HG02840 (cell line): ENCODE data around the gene ASTN1.

Experiments
- ATAC-seq: cut with Tn5 transposase; IDR thresholded peaks from one replicate; pipeline ENCODE4 v1.9.1; 2021; ENCODE audit warnings: mild to moderate bottlenecking, moderate library complexity, moderate number of reproducible peaks; ENCODE audit not compliant: unreplicated experiment, low FRiP score

Gene ASTN1

DNA sequence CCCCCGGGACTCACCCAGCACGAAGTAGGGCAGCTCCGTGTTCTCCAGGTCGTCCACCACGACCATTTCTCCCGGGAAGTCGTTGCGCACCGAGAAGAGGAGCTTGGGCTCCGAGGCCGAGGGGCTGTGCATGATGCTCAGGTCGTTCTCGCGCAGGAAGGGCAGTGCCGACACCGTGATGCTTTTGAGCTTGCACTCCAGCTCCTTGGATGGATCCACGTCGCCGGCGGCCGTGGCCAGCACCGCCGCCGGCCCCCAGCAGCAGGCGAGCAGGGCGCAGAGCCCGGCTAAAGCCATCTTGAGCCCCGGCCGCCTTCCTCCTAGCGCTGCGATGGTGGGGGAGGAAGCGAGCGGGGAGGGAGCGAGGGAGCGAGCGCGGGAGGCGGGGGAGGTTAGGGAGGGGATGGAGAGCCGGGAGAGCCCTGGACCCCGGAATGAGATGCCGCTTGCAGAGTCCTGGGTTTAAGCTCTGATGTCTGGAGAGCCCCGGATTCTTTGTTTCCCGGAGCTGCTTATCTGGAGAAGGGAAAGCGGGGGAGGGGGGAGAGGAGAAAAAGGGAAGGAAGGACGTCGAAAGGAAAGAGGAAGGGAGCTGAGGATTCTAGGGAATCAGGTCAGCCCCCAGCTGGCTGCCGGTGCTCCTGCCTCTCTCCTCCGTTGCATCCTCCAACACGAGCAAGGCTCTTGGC, at the start of gene ASTN1:
TSS of gene ASTN1 (minus strand) at position 333 of the 689 bp plus-strand sequence. CDS start at position 297, 36 bp downstream.
- no peak for ATAC-seq

GRCh38 chr1:177211231-177211630, 46.7 kb upstream of the ASTN1 start:
- no peak for ATAC-seq

DNA sequence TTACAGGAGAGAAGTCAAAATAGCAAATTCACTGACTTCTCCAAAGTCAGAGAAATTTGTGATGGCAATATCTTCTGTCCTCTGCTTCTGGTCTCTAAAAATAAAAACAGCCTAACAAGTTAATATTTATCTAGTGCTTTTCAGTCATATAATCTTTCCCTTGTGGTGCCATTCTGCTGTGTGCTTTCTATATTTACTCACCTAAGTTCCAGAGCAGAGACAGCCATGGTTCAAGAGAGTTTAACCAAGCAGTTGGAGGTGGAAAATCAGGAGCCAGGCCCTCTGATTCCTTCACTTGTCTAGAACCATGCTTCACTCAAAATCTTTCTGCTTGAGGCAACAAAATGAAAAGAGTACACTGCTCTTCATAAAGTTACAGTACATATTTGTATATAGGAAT, 45.6 kb upstream of the ASTN1 start:
- ATAC-seq = no peak

- no peak for ATAC-seq
These were observed 44.8 kb upstream of the ASTN1 start for GRCh38 chr1:177209357-177209756.

DNA sequence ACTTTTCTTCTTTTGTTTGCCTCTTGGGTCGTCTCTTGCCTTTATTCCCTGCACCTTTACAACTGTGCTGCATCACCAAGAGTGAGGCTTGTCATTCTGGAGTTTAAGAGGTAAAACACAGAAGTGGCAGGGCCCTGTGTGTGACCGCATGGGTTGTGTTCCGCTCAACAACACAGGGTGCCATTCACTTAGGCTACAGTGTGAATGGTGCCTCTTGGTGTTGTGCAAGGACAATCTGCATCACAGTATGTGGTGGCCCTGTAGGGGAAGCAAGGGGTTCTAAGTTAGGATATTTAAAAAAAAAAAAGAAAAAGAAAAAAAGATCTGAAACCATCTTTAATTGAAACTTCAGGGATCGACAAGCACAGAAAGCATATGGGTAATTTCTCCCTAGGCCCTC, 44.4 kb upstream of the ASTN1 start:
- no peak for ATAC-seq

GRCh38 chr1:177206831-177207355, 42.4 kb upstream of the ASTN1 start:
- ATAC-seq = no peak

- ATAC-seq = no peak
These were observed 35.8 kb upstream of the ASTN1 start for GRCh38 chr1:177200290-177200689.

GRCh38 chr1:177198243-177198642, 33.7 kb upstream of the ASTN1 start:
- ATAC-seq = no peak

DNA sequence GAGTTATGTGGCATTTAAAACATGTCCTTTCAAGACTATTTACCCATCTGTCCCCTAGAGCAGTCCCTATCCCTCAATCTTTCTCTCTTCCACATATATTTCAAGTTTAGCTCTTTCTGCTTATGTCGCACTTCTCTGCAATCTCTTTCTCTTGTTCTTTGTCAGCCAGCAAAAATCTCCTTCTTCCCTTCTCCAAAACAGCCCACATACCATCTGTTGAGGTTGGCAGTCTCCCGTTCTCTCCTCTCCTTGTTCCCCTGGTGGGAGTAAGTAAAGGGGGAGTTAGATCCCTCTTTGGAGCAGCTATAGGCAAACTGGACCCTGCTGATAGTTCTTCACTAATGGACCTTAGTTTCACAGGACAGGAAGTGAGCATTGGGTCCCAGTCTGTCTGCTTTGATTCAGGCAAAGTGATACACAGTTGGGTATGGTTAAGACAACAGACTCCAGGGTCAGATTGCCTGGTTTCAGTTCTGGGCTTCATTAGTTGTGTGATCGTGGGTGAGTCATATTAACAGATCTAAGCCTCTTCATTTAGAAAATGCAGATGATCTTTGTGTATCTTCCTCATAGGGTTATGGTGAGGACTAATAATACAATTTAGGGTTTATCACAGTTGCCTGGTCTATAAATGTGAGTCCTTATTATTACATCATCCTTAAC, 25.9 kb upstream of the ASTN1 start:
- ATAC-seq = no peak

GRCh38 chr1:177186639-177187038, 22.1 kb upstream of the ASTN1 start:
- ATAC-seq = no peak

DNA sequence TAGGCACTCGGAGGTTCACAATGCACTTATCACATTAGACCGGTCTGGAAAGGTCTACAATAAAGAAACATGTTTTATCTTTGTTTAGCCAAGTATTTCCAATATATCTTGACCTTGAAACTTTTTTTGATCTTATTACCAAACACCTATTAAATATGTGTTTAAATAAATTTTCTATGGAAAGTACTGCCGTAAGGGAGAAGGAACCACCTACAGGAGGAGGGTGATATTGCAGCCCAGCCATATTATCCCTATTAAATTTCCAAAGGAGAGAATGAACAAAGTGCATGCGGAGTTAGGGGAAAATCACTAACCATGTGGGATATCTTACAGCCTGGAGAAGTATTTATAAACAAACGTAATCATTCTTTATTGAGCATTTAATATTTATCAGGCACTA, 20.7 kb upstream of the ASTN1 start:
- no peak for ATAC-seq

GRCh38 chr1:177183836-177184235, 19.3 kb upstream of the ASTN1 start:
- no peak for ATAC-seq

- peak; percentile 78 for ATAC-seq
These were observed 17.2 kb upstream of the ASTN1 start for GRCh38 chr1:177181631-177182291.

DNA sequence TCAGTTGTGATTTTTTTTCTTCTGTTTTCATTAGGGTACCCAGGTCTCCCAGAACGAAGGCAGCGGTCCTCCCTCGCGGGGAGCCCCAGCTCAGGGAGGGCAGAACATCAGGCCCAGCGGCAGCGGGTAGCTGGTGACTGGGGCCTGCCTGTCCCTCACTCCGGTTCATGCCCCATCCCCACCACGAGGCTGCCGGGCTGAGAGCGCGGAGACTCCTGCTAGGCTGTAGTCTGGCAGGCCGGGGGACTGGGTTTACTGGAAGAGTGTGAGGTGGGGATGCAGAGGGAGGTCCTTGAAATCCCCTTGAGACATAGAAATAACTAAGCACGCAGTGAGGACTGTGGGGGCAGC, 16.7 kb upstream of the ASTN1 start:
- no peak for ATAC-seq

GRCh38 chr1:177174921-177175634, 10.6 kb upstream of the ASTN1 start:
- no peak for ATAC-seq

GRCh38 chr1:177173976-177174375, 9.5 kb upstream of the ASTN1 start:
- ATAC-seq = no peak

GRCh38 chr1:177172866-177173265, 8.4 kb upstream of the ASTN1 start:
- no peak for ATAC-seq

DNA sequence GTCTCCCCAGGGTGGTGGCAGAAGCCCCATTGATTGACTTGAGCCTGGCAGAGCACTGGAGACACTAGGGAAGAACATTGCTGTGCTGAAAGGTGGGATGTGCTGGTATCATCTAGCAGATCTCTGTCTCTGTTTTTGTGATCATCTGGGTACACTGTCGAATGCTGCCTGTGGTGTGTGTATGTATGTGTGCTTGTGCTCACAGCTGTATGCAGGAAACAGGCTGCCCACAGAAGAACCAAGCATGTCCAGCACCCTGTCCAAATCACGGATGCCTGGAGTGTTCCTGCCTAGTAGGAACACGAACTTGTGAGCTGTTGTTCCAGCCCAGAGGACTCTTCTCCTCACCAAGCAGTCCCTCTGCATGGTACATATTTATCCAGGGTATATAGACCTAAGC, 7.8 kb upstream of the ASTN1 start:
- no peak for ATAC-seq

- ATAC-seq = no peak
These were observed 7.1 kb upstream of the ASTN1 start for GRCh38 chr1:177171536-177172123.

DNA sequence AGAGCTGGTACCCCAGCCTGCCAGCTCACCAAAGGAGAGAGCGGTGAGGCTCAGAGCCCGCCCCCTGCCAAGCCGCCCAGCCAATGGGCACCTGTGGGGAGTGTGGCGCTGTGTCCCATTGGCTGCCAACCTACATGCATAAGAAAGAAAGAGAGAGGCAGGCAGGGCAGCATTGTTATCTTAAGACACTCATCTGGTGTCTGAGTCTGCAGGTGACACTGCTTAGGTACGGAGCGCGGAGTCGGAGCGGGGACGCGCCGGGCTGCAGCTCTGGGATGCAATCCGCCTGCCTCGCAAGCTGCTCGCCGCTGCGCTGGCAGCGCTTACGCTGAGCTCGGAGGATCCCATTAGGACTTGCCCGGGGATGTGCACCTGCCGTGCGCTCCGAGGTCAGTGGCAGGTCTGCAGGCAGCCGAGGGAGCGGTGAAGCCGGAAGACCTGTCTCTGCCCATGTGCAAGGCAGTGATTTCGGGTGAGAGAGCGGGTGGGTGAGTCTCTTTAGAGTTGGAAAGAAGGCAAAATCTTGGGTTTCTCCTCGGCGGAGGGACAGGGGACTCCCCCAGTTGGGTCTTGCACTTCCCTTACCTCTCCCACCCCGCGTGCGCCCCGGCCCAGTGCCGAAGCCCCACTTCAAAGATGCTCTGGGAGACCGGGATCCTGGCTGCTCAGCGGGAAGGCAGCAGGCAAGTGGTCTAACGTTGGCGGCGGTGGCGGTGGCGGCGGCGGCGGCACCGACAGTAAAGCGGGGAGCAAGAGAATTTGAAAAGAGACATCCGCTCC, 6.4 kb upstream of the ASTN1 start, which contains the start of gene BRINP2:
TSS of gene BRINP2 (plus strand) at position 203 of the 780 bp plus-strand sequence. CDS start 58,919 bp downstream, outside the sequence.
- ATAC-seq = no peak
